ENCODE measurements around the gene BBS7. TPM values are rescaled to one million over a fixed set of nuclear protein-coding genes. Genes with fewer than 3 reads are reported as not detected.

Gene BBS7
- total RNA-seq, 2 donors from 2014 or later = 10.1 to 17.1 TPM

DNA sequence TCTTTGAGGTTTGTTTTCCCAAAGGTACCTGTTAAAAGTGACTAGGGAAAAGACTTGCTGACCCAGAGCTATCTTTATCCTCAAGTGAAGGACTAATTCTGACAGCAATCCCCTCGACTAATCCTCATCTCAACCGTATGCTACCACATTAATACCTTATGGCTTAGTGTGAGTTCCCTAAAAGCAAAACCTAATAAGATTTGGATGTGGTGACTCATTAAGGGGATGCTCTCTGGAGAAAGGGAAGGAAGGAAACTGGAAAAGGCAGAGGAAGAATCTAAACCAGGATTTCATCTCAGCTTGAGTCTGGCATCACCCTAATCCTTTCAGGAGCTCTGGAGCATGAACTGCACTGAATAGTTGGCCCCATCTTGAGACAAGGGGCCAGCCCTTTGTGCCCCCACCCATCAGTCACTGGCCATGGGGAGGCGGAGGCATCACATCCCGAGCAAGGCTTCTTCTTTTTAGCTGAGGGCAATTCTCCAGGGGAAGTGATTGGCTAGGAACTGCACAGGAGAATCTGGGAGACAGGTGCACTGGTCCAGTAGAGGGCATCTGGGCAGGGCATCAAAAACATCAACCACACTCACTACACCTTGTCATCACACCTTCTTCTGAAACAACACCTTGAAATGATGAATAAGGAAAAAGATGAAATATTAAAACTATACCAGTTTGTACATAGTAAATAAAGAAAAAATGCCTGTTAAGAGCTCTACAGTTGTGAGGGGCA, 6.9 kb upstream of the BBS7 start:
- intact Hi-C loops (cut with DNase I) = no loop called here

DNA sequence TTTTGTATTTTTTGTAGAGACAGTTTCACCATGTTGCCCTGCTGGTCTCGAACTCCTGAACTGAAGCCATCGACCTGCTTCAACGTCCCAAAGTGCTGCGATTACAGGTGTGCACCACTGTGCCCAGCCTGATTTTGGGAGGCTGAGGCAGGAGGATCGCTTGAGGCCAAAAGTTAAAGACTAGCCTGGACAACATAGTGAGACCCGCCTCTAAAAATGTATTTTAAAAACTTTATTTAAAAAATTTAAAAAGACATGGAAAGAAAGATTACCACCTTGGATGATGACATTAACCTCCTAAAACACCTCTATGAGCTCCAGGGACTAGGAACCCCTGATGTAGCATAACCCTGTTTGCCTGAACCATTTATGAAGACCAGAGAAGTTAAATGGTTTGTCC, 5.8 kb upstream of the BBS7 start:
- no peaks in the 10 kb centered on the region for H3K9me3 ChIP-seq
- 98% methylated on average over 6 of the region's 6 CpGs for WGBS
- H3K27me3 ChIP-seq (replicated peaks; ENCODE audit: insufficient read depth) = no peaks in the 10 kb centered on the region
- TF ChIP-seq CTCF (IDR thresholded peaks at IDR 0.05) = no peak
- no peak for TF ChIP-seq POLR2AphosphoS5 (IDR thresholded peaks at IDR 0.05)
- TF ChIP-seq POLR2A (IDR thresholded peaks at IDR 0.05) = no peak
- no peaks in the 10 kb centered on the region for H3K36me3 ChIP-seq
- no peak for DNase-seq (ENCODE audit: low spot score)
- no peak overlapping the region for H3K4me3 ChIP-seq
- intact Hi-C loops (cut with DNase I) = no loop called here
- H3K4me1 ChIP-seq (replicated peaks) = no peaks in the 10 kb centered on the region
- H3K27ac ChIP-seq = no peak overlapping the region

More for the DNA sequence above, 6.9 kb upstream of the BBS7 start:
- Histone ChIP-seq H3K4me1 (replicated peaks) (no peaks in the 10 kb centered on the region), H3K27me3 (replicated peaks; ENCODE audit: insufficient read depth) (no peaks in the 10 kb centered on the region), H3K36me3 (no peaks in the 10 kb centered on the region), H3K27ac (no peak overlapping the region), H3K4me3 (no peak overlapping the region), H3K9me3 (no peaks in the 10 kb centered on the region)
- no peak for DNase-seq (ENCODE audit: low spot score)
- 69% methylated on average over 4 of the region's 4 CpGs for WGBS
- no peak for TF ChIP-seq POLR2AphosphoS5 (IDR thresholded peaks at IDR 0.05)
- no peak for TF ChIP-seq POLR2A (IDR thresholded peaks at IDR 0.05)
- TF ChIP-seq CTCF (IDR thresholded peaks at IDR 0.05) = no peak

- Histone ChIP-seq H3K27me3 (replicated peaks; ENCODE audit: insufficient read depth) (no peaks in the 10 kb centered on the region), H3K27ac (no peak overlapping the region), H3K9me3 (no peaks in the 10 kb centered on the region), H3K4me3 (no peak overlapping the region), H3K36me3 (no peaks in the 10 kb centered on the region), H3K4me1 (replicated peaks) (no peaks in the 10 kb centered on the region)
- no peak for TF ChIP-seq POLR2A (IDR thresholded peaks at IDR 0.05)
- no peak for TF ChIP-seq POLR2AphosphoS5 (IDR thresholded peaks at IDR 0.05)
- no peak for TF ChIP-seq CTCF (IDR thresholded peaks at IDR 0.05)
- WGBS = 72% methylated on average over 2 of the region's 2 CpGs
- no peak for DNase-seq (ENCODE audit: low spot score)
- intact Hi-C loops (cut with DNase I) = no loop called here
These were observed 5.4 kb upstream of the BBS7 start for GRCh38 chr4:121875652-121876051.

- no peaks in the 10 kb centered on the region for H3K9me3 ChIP-seq
- no peak for TF ChIP-seq CTCF (IDR thresholded peaks at IDR 0.05)
- no peak for TF ChIP-seq POLR2A (IDR thresholded peaks at IDR 0.05)
- TF ChIP-seq POLR2AphosphoS5 (IDR thresholded peaks at IDR 0.05) = no peak
- H3K36me3 ChIP-seq = no peaks in the 10 kb centered on the region
- 41% methylated on average over 3 of the region's 3 CpGs for WGBS
- intact Hi-C loops (cut with DNase I) = no loop called here
- no peak overlapping the region for H3K27ac ChIP-seq
- H3K4me1 ChIP-seq (replicated peaks) = no peaks in the 10 kb centered on the region
- no peak overlapping the region for H3K4me3 ChIP-seq
- H3K27me3 ChIP-seq (replicated peaks; ENCODE audit: insufficient read depth) = no peaks in the 10 kb centered on the region
- no peak for DNase-seq (ENCODE audit: low spot score)
These were observed 3.3 kb upstream of the BBS7 start for GRCh38 chr4:121873604-121874003.

- WGBS = 84% methylated on average over 7 of the region's 7 CpGs
- no peaks in the 10 kb centered on the region for H3K9me3 ChIP-seq
- no peak for DNase-seq (ENCODE audit: low spot score)
- no peak overlapping the region for H3K27ac ChIP-seq
- H3K4me1 ChIP-seq (replicated peaks) = no peaks in the 10 kb centered on the region
- no peak overlapping the region for H3K4me3 ChIP-seq
- intact Hi-C loops (cut with DNase I) = no loop called here
- no peaks in the 10 kb centered on the region for H3K27me3 ChIP-seq (replicated peaks; ENCODE audit: insufficient read depth)
- no peaks in the 10 kb centered on the region for H3K36me3 ChIP-seq
- no peak for TF ChIP-seq POLR2AphosphoS5 (IDR thresholded peaks at IDR 0.05)
- TF ChIP-seq CTCF (IDR thresholded peaks at IDR 0.05) = no peak
- TF ChIP-seq POLR2A (IDR thresholded peaks at IDR 0.05) = no peak
These were observed 6.5 kb downstream of the BBS7 start for GRCh38 chr4:121863799-121864198.
